K562 (cell line): ENCODE data around the gene BRME1. TPM values are rescaled to one million over a fixed set of nuclear protein-coding genes. Genes with fewer than 3 reads are reported as not detected.
A peak's percentile ranks its signal among the peaks of the same experiment; 100 is the strongest.

Experiments
- ATAC-seq: fragments of 200-7000 bp; cut with Tn5 transposase; 3 replicates; pipeline ENCODE4 v1.9.1; 2020; ENCODE audit warnings: moderate library complexity
- BruUV-seq: library from RNA; stranded (reverse); fragments of 400-500 nt; replicated peaks from 2 replicates; lab custom pipeline; 2021; lab: Mats Ljungman, UMichigan
- CTCF ChIA-PET: fragments of 300-600 bp; formaldehyde crosslinking; extraction: SDS; loops from one replicate; lab custom pipeline; 2021; ENCODE audit warnings: low intra/inter-chr PET ratio; lab: Yijun Ruan, JAX
- POLR2A ChIA-PET: fragments of 300-600, 350-650 bp; sonication (Branson Sonifier 250); formaldehyde crosslinking; extraction: SDS; loops from one replicate; lab custom pipeline; 2021; ENCODE audit warnings: antibody characterized with exemption, inconsistent platforms; lab: Yijun Ruan, JAX
- DNase-seq, 4 experiments: peaks; one replicate each; pipeline versions ENCODE4 v3.0.0 to v3.0.0-alpha.2; 2011 to 2018; ENCODE audit warnings: low spot score in 3 of 4, mixed read lengths in 3 of 4; ENCODE audit errors: extremely low read depth in 1 of 4
- FAIRE-seq: peaks from 2 replicates; lab custom pipeline; 2011; peaks lifted over from hg19 to GRCh38; lab: Jason Lieb, UNC
- H2AFZ ChIP-seq: 2 replicates; pipeline ENCODE4 v1.6.0; 2011; ENCODE audit warnings: low read depth, low read length, control low read depth, inconsistent platforms
- H3K27ac ChIP-seq: fragments of 200-600 bp; 3 replicates; pipeline ENCODE4 v1.8.0; 2011; ENCODE audit warnings: low read depth, mild to moderate bottlenecking, control low read depth, inconsistent platforms, low read length, moderate library complexity, mixed read lengths; ENCODE audit errors: extremely low read depth
- H3K27me3 ChIP-seq, 2 experiments: fragments of 300-600 bp in 1 of 2; 2 replicates in 1 of 2; 3 replicates in 1 of 2; pipeline versions ENCODE4 v1.6.0 to v1.8.0; 2011; ENCODE audit warnings: inconsistent platforms in 2 of 2, low read length in 2 of 2, mild to moderate bottlenecking in 1 of 2, mixed read lengths in 1 of 2, moderate library complexity in 1 of 2; ENCODE audit not compliant: control insufficient read depth in 2 of 2, insufficient read depth in 2 of 2
- H3K36me3 ChIP-seq: fragments of 300-600 bp; 3 replicates; pipeline ENCODE4 v1.8.0; 2011; ENCODE audit warnings: mild to moderate bottlenecking, low read length, inconsistent platforms; ENCODE audit not compliant: control insufficient read depth, insufficient read depth
- H3K4me1 ChIP-seq, 2 experiments: fragments of 200-600 bp in 1 of 2; replicated peaks in 1 of 2; 2 replicates in 1 of 2; 3 replicates in 1 of 2; pipeline versions ENCODE4 v1.5.1 to v1.8.0; 2011; ENCODE audit warnings: inconsistent platforms in 2 of 2, low read length in 2 of 2, mild to moderate bottlenecking in 1 of 2, mixed read lengths in 1 of 2, moderate library complexity in 1 of 2; ENCODE audit not compliant: control insufficient read depth in 2 of 2, insufficient read depth in 2 of 2
- H3K4me2 ChIP-seq: 2 replicates; pipeline ENCODE4 v1.6.1; 2011; ENCODE audit warnings: low read length, control low read depth, inconsistent platforms, mixed read lengths; ENCODE audit not compliant: insufficient read depth
- H3K4me3 ChIP-seq: fragments of 200-600 bp; sonication (generic), shearing (Covaris generic); 2 replicates; pipeline ENCODE4 v1.5.1; 2016; ENCODE audit warnings: control low read depth, inconsistent platforms
- H3K79me2 ChIP-seq: fragments of 200-600 bp; 3 replicates; pipeline ENCODE4 v1.8.0; 2011; ENCODE audit warnings: low read length, inconsistent platforms; ENCODE audit not compliant: control insufficient read depth, insufficient read depth
- H3K9ac ChIP-seq, 2 experiments: 2 replicates each; pipeline versions ENCODE4 v1.6.0 to v1.6.1; 2011; ENCODE audit warnings: low read depth in 2 of 2, low read length in 2 of 2, control low read depth in 1 of 2, inconsistent platforms in 1 of 2, mild to moderate bottlenecking in 1 of 2, mixed read lengths in 1 of 2; ENCODE audit not compliant: insufficient read depth in 1 of 2
- H3K9me1 ChIP-seq: one replicate; pipeline ENCODE4 v1.6.0; 2011; ENCODE audit warnings: inconsistent platforms, mild to moderate bottlenecking, low read length, moderate library complexity; ENCODE audit not compliant: control insufficient read depth, insufficient read depth
- H3K9me3 ChIP-seq: replicated peaks from 2 replicates; pipeline ENCODE4 v1.5.1; 2011; ENCODE audit warnings: low read depth, low read length, inconsistent platforms; ENCODE audit not compliant: control insufficient read depth, insufficient read depth
- H4K20me1 ChIP-seq: replicated peaks from 2 replicates; pipeline ENCODE4 v1.6.1; 2011; ENCODE audit warnings: low read length, inconsistent platforms, mixed read lengths; ENCODE audit not compliant: control insufficient read depth, insufficient read depth
- BMI1 ChIP-seq: fragments of 150-350 bp; IDR thresholded peaks from 2 replicates; pipeline ENCODE4 v1.6.1; 2014; ENCODE audit warnings: low read length
- BRD9 ChIP-seq: fragments of 450-650 bp; IDR thresholded peaks from 2 replicates; pipeline ENCODE4 v1.6.1; 2018; ENCODE audit warnings: low read depth; ENCODE audit not compliant: partially characterized antibody
- BRF1 ChIP-seq: IDR thresholded peaks from 3 replicates; pipeline ENCODE4 v1.6.1; 2011; ENCODE audit warnings: borderline replicate concordance, mild to moderate bottlenecking; ENCODE audit not compliant: insufficient read length; ENCODE audit errors: extremely low read depth
- EGR1 ChIP-seq: fragments of 450-650 bp; conservative IDR thresholded peaks from 2 replicates; pipeline ENCODE4 v1.6.1; 2017; ENCODE audit warnings: mild to moderate bottlenecking
- EZH2 ChIP-seq: IDR thresholded peaks from 2 replicates; pipeline ENCODE4 v1.6.1; 2012; ENCODE audit warnings: low read depth, mild to moderate bottlenecking, inconsistent platforms, low read length, borderline replicate concordance
- FOXJ2 ChIP-seq: fragments of 200-800 bp; sonication (Bioruptor generic); IDR thresholded peaks from 2 replicates; pipeline ENCODE4 v1.6.1; 2016; ENCODE audit warnings: missing genetic modification characterization, missing compliant biosample characterization
- MEIS2 ChIP-seq: fragments of 450-650 bp; IDR thresholded peaks from 2 replicates; pipeline ENCODE4 v1.6.1; 2014; ENCODE audit warnings: mild to moderate bottlenecking; ENCODE audit not compliant: partially characterized antibody
- NFE2L1 ChIP-seq: fragments of 450-650 bp; IDR thresholded peaks from 2 replicates; pipeline ENCODE4 v1.6.1; 2016; ENCODE audit warnings: missing genetic modification characterization, low read depth, mild to moderate bottlenecking, missing compliant biosample characterization, moderate library complexity, borderline replicate concordance
- PHB ChIP-seq: fragments of 250-450 bp; sonication (Bioruptor Pico); IDR thresholded peaks from 2 replicates; pipeline ENCODE4 v1.5.0; 2021
- RBM25 ChIP-seq: fragments of 200-400 bp; formaldehyde crosslinking; IDR thresholded peaks from 2 replicates; pipeline ENCODE4 v1.6.1; 2018; ENCODE audit warnings: low read length, low read depth, moderate library complexity; ENCODE audit not compliant: severe bottlenecking
- RUNX1 ChIP-seq: sonication (generic); IDR thresholded peaks from 2 replicates; pipeline ENCODE4 v1.6.1; 2016; ENCODE audit warnings: antibody characterized with exemption, low read depth
- SMARCA5 ChIP-seq: fragments of 450-650 bp; IDR thresholded peaks from 2 replicates; pipeline ENCODE4 v1.6.1; 2016
- SMC3 ChIP-seq: conservative IDR thresholded peaks from 2 replicates; pipeline ENCODE4 v1.6.1; 2011; ENCODE audit warnings: low read depth, low read length, improper control_type of control experiment; ENCODE audit not compliant: insufficient read depth
- SRSF9 ChIP-seq: fragments of 200-400 bp; formaldehyde crosslinking; IDR thresholded peaks from 2 replicates; pipeline ENCODE4 v1.6.1; 2017; ENCODE audit warnings: low read depth, low read length, borderline replicate concordance
- SUPT5H ChIP-seq: fragments of 450-650 bp; IDR thresholded peaks from 2 replicates; pipeline ENCODE4 v1.6.1; 2016
- ZBTB26 ChIP-seq: fragments of 450-650 bp; formaldehyde crosslinking; IDR thresholded peaks from 2 replicates; pipeline ENCODE4 v1.4.0; 2022; ENCODE audit warnings: missing genetic modification characterization
- ZC3H4 ChIP-seq: sonication (generic); formaldehyde crosslinking; IDR thresholded peaks from 2 replicates; pipeline ENCODE4 v1.9.0; 2021; ENCODE audit warnings: missing genetic modification reagents, borderline replicate concordance
- ZNF23 ChIP-seq: fragments of 250-450 bp; sonication (Bioruptor Pico); IDR thresholded peaks from 2 replicates; pipeline ENCODE4 v1.4.0; 2020; ENCODE audit warnings: mild to moderate bottlenecking
- ZNF277 ChIP-seq: fragments of 250-450 bp; sonication (Bioruptor Pico); IDR thresholded peaks from 2 replicates; pipeline ENCODE4 v1.8.0; 2022; ENCODE audit warnings: inconsistent platforms, mild to moderate bottlenecking, moderate library complexity, borderline replicate concordance
- ZNF695 ChIP-seq: fragments of 450-650 bp; formaldehyde crosslinking; IDR thresholded peaks from 2 replicates; pipeline ENCODE4 v1.4.0; 2020; ENCODE audit warnings: mild to moderate bottlenecking, moderate library complexity
- ZNF717 ChIP-seq: fragments of 250-450 bp; sonication (Bioruptor Pico); IDR thresholded peaks from 2 replicates; pipeline ENCODE4 v1.5.0; 2021
- ZNF778 ChIP-seq: fragments of 450-650 bp; formaldehyde crosslinking; IDR thresholded peaks from 2 replicates; pipeline ENCODE4 v1.4.0; 2020; ENCODE audit warnings: mild to moderate bottlenecking, moderate library complexity
- WGBS: fragments of 100-300 bp; shearing (Covaris generic); methylation state at CpG from one replicate; pipeline ENCODE4 v1.1.6; 2016; ENCODE audit warnings: low coverage, mixed read lengths; ENCODE audit not compliant: insufficient coverage; ENCODE audit errors: missing lambda C conversion rate; 5-methylcytosine and 5-hydroxymethylcytosine counted together
- in situ Hi-C: fragments of 300-500 bp; cut with MboI; formaldehyde crosslinking; loops from 4 replicates; pipeline ENCODE4 v1.15.0; 2018; ENCODE audit warnings: inconsistent platforms, mixed read lengths
- intact Hi-C: fragments of 100-400 bp; cut with micrococcal nuclease; formaldehyde crosslinking; loops from 2 replicates; pipeline ENCODE4 v1.14.2; 2022
- polyA plus RNA-seq, 8 experiments: library from polyadenylated mRNA; depleted of rRNA in 4 of 8; stranded (reverse) in 5 of 8; unstranded in 3 of 8; fragments of >200 nt; fragmentation: Nextera tagmentation in 2 of 8; fragmentation: Illumina TruSeq in 1 of 8; extraction: Ambion mirVana in 2 of 8; extraction: Trizol in 1 of 8; gene quantifications; 2 replicates each; pipeline versions ENCODE4 v1.2.1 to v1.2.3, GENCODE V29; 2011 to 2014; ENCODE audit warnings: inconsistent platforms in 1 of 8, missing spikeins in 1 of 8
- total RNA-seq, 7 experiments: library from RNA; depleted of rRNA in 6 of 7; stranded (reverse); fragments of >200 nt in 6 of 7; fragmentation: Illumina TruSeq in 2 of 7; extraction: Trizol in 2 of 7; gene quantifications; 2 replicates each; pipeline versions ENCODE4 v1.2.1 to v1.2.3, GENCODE V29; 2011 to 2021; ENCODE audit warnings: low replicate concordance in 1 of 7

The BRME1 gene
- total and polyA plus RNA-seq, 9 of the 15 experiments (the other 6 are each of a cell fraction or from before 2014, with no cell fraction given) = 0.75 to 6.1 (median 3.6) TPM

- H2AFZ ChIP-seq = 0 out of 2 replicates have a peak overlapping the region, but pooled peaks have one; percentile 17
- POLR2A ChIA-PET = interaction anchor here (0.7 to 1.1 kb wide), 2 partner anchors 8 to 604 kb away, joined by 3 read pairs; no protein-coding TSS in a partner anchor
- peak; percentile 22; the same call in 1 of the 2 replicates for TF ChIP-seq SMARCA5
- no peak for TF ChIP-seq BRD9
- TF ChIP-seq SUPT5H = no peak
- TF ChIP-seq ZBTB26 (CRISPR knock-in tag) = no peak
- no peak for TF ChIP-seq NFE2L1 (tag)
- no peak for TF ChIP-seq FOXJ2
- no peak for TF ChIP-seq BMI1
- TF ChIP-seq PHB (CRISPR knock-in tag) = no peak
- no peak for TF ChIP-seq BRF1
- no peak for TF ChIP-seq ZNF778 (CRISPR knock-in tag)
- TF ChIP-seq ZC3H4 (CRISPR knock-in tag) = 0 out of 2 replicates have a peak, but pooled peaks have one; percentile 31
- TF ChIP-seq EZH2 = no peak
- no peak for TF ChIP-seq ZNF695 (CRISPR knock-in tag)
- no peak for TF ChIP-seq ZNF717 (CRISPR knock-in tag)
- TF ChIP-seq ZNF277 (CRISPR knock-in tag) = no peak
- TF ChIP-seq SMC3 = no peak
- no peak for TF ChIP-seq RBM25
- peak; percentile 8 for TF ChIP-seq MEIS2
- TF ChIP-seq ZNF23 (CRISPR knock-in tag) = no peak
- TF ChIP-seq RUNX1 = no peak
- TF ChIP-seq SRSF9 = no peak
- TF ChIP-seq EGR1 = no peak
These were observed 56.9 kb downstream of the BRME1 start for GRCh38 chr19:13848798-13849676.

More at GRCh38 chr19:13848798-13849676, 56.9 kb downstream of the BRME1 start:
- peak overlapping the region; percentile 21; the same call in 1 of the 3 replicates for H3K27ac ChIP-seq
- H3K79me2 ChIP-seq = no peaks in the 10 kb centered on the region
- no peak overlapping the region for H3K4me2 ChIP-seq
- DNase-seq = peak in 1 of 4 experiments; percentile 36
- in situ Hi-C loops = loop anchor here (10.0 kb wide), 1 partner anchor 574 kb away; no protein-coding TSS in a partner anchor
- H3K9me3 ChIP-seq = no peaks in the 10 kb centered on the region
- peak; percentile 40 for FAIRE-seq
- intact Hi-C loops = no loop called here
- no TSS peak for BruUV-seq
- peaks cover 41 to 68% of the 10 kb centered on the region in 2 experiments for H3K4me1 ChIP-seq
- H3K36me3 ChIP-seq = no peaks in the 10 kb centered on the region
- no peaks in the 10 kb centered on the region for H3K9me1 ChIP-seq
- H3K9ac ChIP-seq = peak overlapping the region in 1 of 2 experiments; percentile 46; a peak in 2 of 4 replicates
- no peak overlapping the region for H3K4me3 ChIP-seq
- H4K20me1 ChIP-seq = no peaks in the 10 kb centered on the region
- no peak for ATAC-seq
- H3K27me3 ChIP-seq = no peaks in the 10 kb centered on the region
- CTCF ChIA-PET = interaction anchor here (1.2 kb wide), 1 partner anchor 64 kb away, joined by 3 read pairs; no protein-coding TSS in a partner anchor
- WGBS = 79% methylated on average over 16 of the region's 16 CpGs
